HCT116 (cell line): ENCODE measurements around the gene OTOP2. TPM values are rescaled to one million over a fixed set of nuclear protein-coding genes. Genes with fewer than 3 reads are reported as not detected.

Source experiments
- ATAC-seq: fragments of 200-7000 bp; cut with Tn5 transposase; 2 replicates; pipeline ENCODE4 v1.9.1; 2020; ENCODE audit warnings: mild to moderate bottlenecking, moderate library complexity
- BruUV-seq: library from RNA; stranded (reverse); fragments of 400-500 nt; replicated peaks from 2 replicates; lab custom pipeline; 2021; lab: Mats Ljungman, UMichigan
- CTCF ChIA-PET: fragments of 300-600 bp; sonication (Branson Sonifier 250); formaldehyde crosslinking; loops from one replicate; lab custom pipeline; 2021; ENCODE audit warnings: antibody characterized with exemption; lab: Charles Lee
- POLR2A ChIA-PET: fragments of 300-600, 350-600 bp; sonication (Branson Sonifier 250); formaldehyde crosslinking; loops from one replicate; lab custom pipeline; 2021; ENCODE audit warnings: antibody characterized with exemption; lab: Charles Lee
- RAD21 ChIA-PET, 2 experiments: fragments of 300-600 bp; sonication (Branson Sonifier 250); formaldehyde crosslinking; loops; one replicate each; lab custom pipeline; 2023; ENCODE audit warnings: low total read pairs in 2 of 2; ENCODE audit not compliant: uncharacterized antibody in 2 of 2, unreplicated experiment in 2 of 2, low non-redundant PET in 1 of 2; lab: Charles Lee
- DNase-seq: peaks from one replicate; pipeline ENCODE4 v3.0.0-alpha.2; 2010; ENCODE audit warnings: low read depth, low spot score
- H2AFZ ChIP-seq: fragments of 200-600 bp; shearing (Covaris generic), sonication (generic); 2 replicates; pipeline ENCODE4 v1.6.1; 2017; ENCODE audit warnings: low read depth, mixed run types, mixed read lengths, antibody characterized with exemption, low read length; ENCODE audit not compliant: poor library complexity, severe bottlenecking
- H3K27ac ChIP-seq: 2 replicates; pipeline ENCODE4 v1.5.1; 2012; ENCODE audit warnings: low read depth, low read length
- H3K27me3 ChIP-seq: fragments of 200-600 bp; sonication (generic); 2 replicates; pipeline ENCODE4 v1.6.1; 2016; ENCODE audit warnings: mixed run types, low read length, mixed read lengths; ENCODE audit not compliant: insufficient read depth
- H3K36me3 ChIP-seq, 2 experiments: fragments of 200-500 bp in 1 of 2; fragments of 200-600 bp in 1 of 2; sonication (Bioruptor generic) in 1 of 2; sonication (generic) in 1 of 2; 2 replicates each; pipeline versions ENCODE4 v1.5.1 to v1.6.1; 2014 to 2016; ENCODE audit warnings: low read length in 2 of 2, inconsistent platforms in 1 of 2, mixed read lengths in 1 of 2, mixed run types in 1 of 2; ENCODE audit not compliant: insufficient read depth in 2 of 2, control insufficient read depth in 1 of 2
- H3K4me1 ChIP-seq, 2 experiments: fragments of 200-600 bp in 1 of 2; sonication (generic) in 1 of 2; 2 replicates each; pipeline versions ENCODE4 v1.5.1 to v1.6.1; 2012 to 2017; ENCODE audit warnings: low read length in 2 of 2, inconsistent platforms in 1 of 2, mild to moderate bottlenecking in 1 of 2, mixed read lengths in 1 of 2, mixed run types in 1 of 2, moderate library complexity in 1 of 2; ENCODE audit not compliant: insufficient read depth in 2 of 2, control insufficient read depth in 1 of 2
- H3K4me2 ChIP-seq: fragments of 200-600 bp; sonication (generic); 2 replicates; pipeline ENCODE4 v1.6.1; 2017; ENCODE audit warnings: mixed run types, low read length, mixed read lengths
- H3K4me3 ChIP-seq, 2 experiments: fragments of 200-600 bp in 1 of 2; sonication (generic) in 1 of 2; replicated peaks in 1 of 2; 2 replicates each; pipeline ENCODE4 v1.5.1; 2011 to 2016; ENCODE audit warnings: low read length in 2 of 2, control low read depth in 1 of 2, low read depth in 1 of 2, mild to moderate bottlenecking in 1 of 2, mixed read lengths in 1 of 2, mixed run types in 1 of 2
- H3K79me2 ChIP-seq: fragments of 200-600 bp; sonication (generic); 2 replicates; pipeline ENCODE4 v1.6.1; 2017; ENCODE audit warnings: mild to moderate bottlenecking, mixed run types, low read length, moderate library complexity, mixed read lengths; ENCODE audit not compliant: insufficient read depth
- H3K9ac ChIP-seq: fragments of 200-600 bp; sonication (generic); 2 replicates; pipeline ENCODE4 v1.6.1; 2016; ENCODE audit warnings: low read length, mixed read lengths
- H3K9me2 ChIP-seq: fragments of 200-600 bp; sonication (generic), shearing (Covaris generic); 2 replicates; pipeline ENCODE4 v1.6.1; 2017; ENCODE audit warnings: mixed run types, mild to moderate bottlenecking, moderate library complexity; ENCODE audit not compliant: insufficient read depth
- H3K9me3 ChIP-seq, 2 experiments: fragments of 200-500 bp in 1 of 2; fragments of 200-600 bp in 1 of 2; sonication (Bioruptor generic) in 1 of 2; sonication (generic) in 1 of 2; 2 replicates each; pipeline ENCODE4 v1.6.1; 2014 to 2017; ENCODE audit warnings: low read length in 2 of 2, mixed read lengths in 2 of 2, inconsistent platforms in 1 of 2, low read depth in 1 of 2, mild to moderate bottlenecking in 1 of 2, mixed run types in 1 of 2, moderate library complexity in 1 of 2; ENCODE audit not compliant: control insufficient read depth in 1 of 2, insufficient read depth in 1 of 2
- H4K20me1 ChIP-seq: fragments of 200-600 bp; sonication (generic), shearing (Covaris generic); 2 replicates; pipeline ENCODE4 v1.6.1; 2017; ENCODE audit warnings: mixed run types, mild to moderate bottlenecking, moderate library complexity; ENCODE audit not compliant: insufficient read depth
- ATF3 ChIP-seq: IDR thresholded peaks from 2 replicates; pipeline ENCODE4 v1.6.1; 2012
- CBX3 ChIP-seq: IDR thresholded peaks from 2 replicates; pipeline ENCODE4 v1.6.1; 2012; ENCODE audit warnings: low read depth
- CEBPB ChIP-seq: IDR thresholded peaks from 2 replicates; pipeline ENCODE4 v1.6.1; 2012; ENCODE audit warnings: low read depth
- EZH2 ChIP-seq: fragments of 200-600 bp; sonication (generic); IDR thresholded peaks from 2 replicates; pipeline ENCODE4 v1.6.1; 2017; ENCODE audit warnings: antibody characterized with exemption, mixed run types
- POLR2AphosphoS5 ChIP-seq: IDR thresholded peaks from 2 replicates; pipeline ENCODE4 v1.6.1; 2011; ENCODE audit warnings: mild to moderate bottlenecking, low read depth, low read length, moderate library complexity
- RAD21 ChIP-seq: IDR thresholded peaks from 2 replicates; pipeline ENCODE4 v1.6.1; 2012; ENCODE audit warnings: low read depth, mild to moderate bottlenecking
- SIN3A ChIP-seq: IDR thresholded peaks from 2 replicates; pipeline ENCODE4 v1.6.1; 2012; ENCODE audit warnings: low read depth
- SRF ChIP-seq: IDR thresholded peaks from 2 replicates; pipeline ENCODE4 v1.6.1; 2012; ENCODE audit warnings: low read depth
- TCF7L2 ChIP-seq: IDR thresholded peaks from 2 replicates; pipeline ENCODE4 v1.7.0; 2011; ENCODE audit warnings: borderline replicate concordance, inconsistent platforms; ENCODE audit not compliant: insufficient read depth, insufficient read length; ENCODE audit errors: extremely low read depth
- YY1 ChIP-seq: IDR thresholded peaks from 2 replicates; pipeline ENCODE4 v1.6.1; 2011; ENCODE audit warnings: low read length, low read depth, moderate library complexity, mild to moderate bottlenecking; ENCODE audit not compliant: insufficient replicate concordance; ENCODE audit errors: extremely low read depth
- ZFX ChIP-seq: fragments of 450-650 bp; IDR thresholded peaks from 2 replicates; pipeline ENCODE4 v1.6.1; 2017
- intact Hi-C: fragments of 100-400 bp; cut with micrococcal nuclease; formaldehyde crosslinking; loops from 2 replicates; pipeline ENCODE4 v1.10.0; 2022
- total RNA-seq: library from RNA; stranded (reverse); gene quantifications from one replicate; pipeline ENCODE4 v1.2.1, GENCODE V29; 2021; ENCODE audit not compliant: unreplicated experiment
- TF ChIP-seq, protein P1 (sequence below), 3 experiments: fragments of 200-600 bp in 1 of 3; sonication (generic) in 1 of 3; IDR thresholded peaks in 2 of 3; conservative IDR thresholded peaks in 1 of 3; 2 replicates each; pipeline ENCODE4 v1.5.1; 2012 to 2017; ENCODE audit warnings: low read depth in 2 of 3, low read length in 2 of 3, antibody characterized with exemption in 1 of 3, borderline replicate concordance in 1 of 3, control low read depth in 1 of 3, mild to moderate bottlenecking in 1 of 3, mixed read lengths in 1 of 3, mixed run types in 1 of 3, moderate library complexity in 1 of 3; ENCODE audit not compliant: insufficient read depth in 1 of 3
- TF ChIP-seq, protein P2 (sequence below): IDR thresholded peaks from 2 replicates; pipeline ENCODE4 v1.6.1; 2011; ENCODE audit warnings: mild to moderate bottlenecking, low read length, moderate library complexity; ENCODE audit not compliant: insufficient replicate concordance; ENCODE audit errors: extremely low read depth
- TF ChIP-seq, protein P3 (sequence below): IDR thresholded peaks from 2 replicates; pipeline ENCODE4 v1.6.1; 2012

The OTOP2 gene
- total RNA-seq, 1 experiment from 2014 or later: not detected

GRCh38 chr17:74883241-74883745 lies 40.8 kb upstream of the OTOP2 start (continued):
- TF ChIP-seq, protein P1, sequence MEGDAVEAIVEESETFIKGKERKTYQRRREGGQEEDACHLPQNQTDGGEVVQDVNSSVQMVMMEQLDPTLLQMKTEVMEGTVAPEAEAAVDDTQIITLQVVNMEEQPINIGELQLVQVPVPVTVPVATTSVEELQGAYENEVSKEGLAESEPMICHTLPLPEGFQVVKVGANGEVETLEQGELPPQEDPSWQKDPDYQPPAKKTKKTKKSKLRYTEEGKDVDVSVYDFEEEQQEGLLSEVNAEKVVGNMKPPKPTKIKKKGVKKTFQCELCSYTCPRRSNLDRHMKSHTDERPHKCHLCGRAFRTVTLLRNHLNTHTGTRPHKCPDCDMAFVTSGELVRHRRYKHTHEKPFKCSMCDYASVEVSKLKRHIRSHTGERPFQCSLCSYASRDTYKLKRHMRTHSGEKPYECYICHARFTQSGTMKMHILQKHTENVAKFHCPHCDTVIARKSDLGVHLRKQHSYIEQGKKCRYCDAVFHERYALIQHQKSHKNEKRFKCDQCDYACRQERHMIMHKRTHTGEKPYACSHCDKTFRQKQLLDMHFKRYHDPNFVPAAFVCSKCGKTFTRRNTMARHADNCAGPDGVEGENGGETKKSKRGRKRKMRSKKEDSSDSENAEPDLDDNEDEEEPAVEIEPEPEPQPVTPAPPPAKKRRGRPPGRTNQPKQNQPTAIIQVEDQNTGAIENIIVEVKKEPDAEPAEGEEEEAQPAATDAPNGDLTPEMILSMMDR (IDR thresholded peaks at IDR 0.05 in 2 of 3, conservative IDR thresholded peaks at IDR 0.05 in 1 of 3; ENCODE audit: borderline replicate concordance in 1 of 3, insufficient read depth in 1 of 3, low read depth in 2 of 3, low read length in 2 of 3): no peak
- TF ChIP-seq EZH2 (no peak), YY1 (no peak), TCF7L2 (no peak), SIN3A (no peak), ZFX (no peak), CEBPB (no peak), SRF (no peak)
- TF ChIP-seq, protein P2, sequence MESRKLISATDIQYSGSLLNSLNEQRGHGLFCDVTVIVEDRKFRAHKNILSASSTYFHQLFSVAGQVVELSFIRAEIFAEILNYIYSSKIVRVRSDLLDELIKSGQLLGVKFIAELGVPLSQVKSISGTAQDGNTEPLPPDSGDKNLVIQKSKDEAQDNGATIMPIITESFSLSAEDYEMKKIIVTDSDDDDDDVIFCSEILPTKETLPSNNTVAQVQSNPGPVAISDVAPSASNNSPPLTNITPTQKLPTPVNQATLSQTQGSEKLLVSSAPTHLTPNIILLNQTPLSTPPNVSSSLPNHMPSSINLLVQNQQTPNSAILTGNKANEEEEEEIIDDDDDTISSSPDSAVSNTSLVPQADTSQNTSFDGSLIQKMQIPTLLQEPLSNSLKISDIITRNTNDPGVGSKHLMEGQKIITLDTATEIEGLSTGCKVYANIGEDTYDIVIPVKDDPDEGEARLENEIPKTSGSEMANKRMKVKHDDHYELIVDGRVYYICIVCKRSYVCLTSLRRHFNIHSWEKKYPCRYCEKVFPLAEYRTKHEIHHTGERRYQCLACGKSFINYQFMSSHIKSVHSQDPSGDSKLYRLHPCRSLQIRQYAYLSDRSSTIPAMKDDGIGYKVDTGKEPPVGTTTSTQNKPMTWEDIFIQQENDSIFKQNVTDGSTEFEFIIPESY: no peak
- TF ChIP-seq, protein P3, sequence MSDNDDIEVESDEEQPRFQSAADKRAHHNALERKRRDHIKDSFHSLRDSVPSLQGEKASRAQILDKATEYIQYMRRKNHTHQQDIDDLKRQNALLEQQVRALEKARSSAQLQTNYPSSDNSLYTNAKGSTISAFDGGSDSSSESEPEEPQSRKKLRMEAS: no peak

GRCh38 chr17:74888469-74888868 lies 35.6 kb upstream of the OTOP2 start:
- ChIA-PET POLR2A (interaction anchor here (2.4 kb wide), 1 partner anchor 15 kb away, joined by 12 read pairs; the partner anchor contains the start of gene FDXR), RAD21 (no interaction called here), CTCF (no interaction called here)
- Histone ChIP-seq H4K20me1 (no peaks in the 10 kb centered on the region), H3K36me3 (no peaks in the 10 kb centered on the region), H3K4me3 (no peak overlapping the region), H2AFZ (no peak overlapping the region), H3K9me3 (no peaks in the 10 kb centered on the region), H3K79me2 (no peaks in the 10 kb centered on the region), H3K9me2 (no peaks in the 10 kb centered on the region), H3K4me2 (no peak overlapping the region), H3K27me3 (no peaks in the 10 kb centered on the region), H3K9ac (no peak overlapping the region), H3K27ac (no peak overlapping the region), H3K4me1 (no peaks in the 10 kb centered on the region)
- DNase-seq (no peak), ATAC-seq (no peak)
- no peak for TF ChIP-seq SIN3A
- no peak for TF ChIP-seq SRF
- no peak for TF ChIP-seq ATF3
- TF ChIP-seq CBX3: no peak
- no peak for TF ChIP-seq POLR2AphosphoS5
- no peak for TF ChIP-seq RAD21
- BruUV-seq: no TSS peak
- intact Hi-C loops: no loop called here
